Muscle of leg (tissue), 16 donors: ENCODE data around the gene SLC19A1. TPM values are rescaled to one million over a fixed set of nuclear protein-coding genes. Genes with fewer than 3 reads are reported as not detected.

ENCODE experiments used
- DNase-seq: peaks from one replicate; pipeline ENCODE4 v3.0.0; 2013
- H3K27ac ChIP-seq: one replicate; pipeline ENCODE4 v1.5.1; 2013; ENCODE audit warnings: mild to moderate bottlenecking, low read length, control low read depth
- H3K27me3 ChIP-seq: one replicate; pipeline ENCODE4 v1.6.1; 2013; ENCODE audit warnings: low read length; ENCODE audit not compliant: control insufficient read depth, insufficient read depth
- H3K36me3 ChIP-seq: one replicate; pipeline ENCODE4 v1.6.1; 2013; ENCODE audit warnings: low read length; ENCODE audit not compliant: control insufficient read depth, insufficient read depth
- H3K4me1 ChIP-seq: one replicate; pipeline ENCODE4 v1.6.1; 2013; ENCODE audit warnings: low read length; ENCODE audit not compliant: control insufficient read depth, insufficient read depth
- H3K4me3 ChIP-seq: one replicate; pipeline ENCODE4 v1.5.1; 2013; ENCODE audit warnings: low read length, control low read depth
- H3K9me3 ChIP-seq: replicated peaks from 2 replicates; pipeline ENCODE4 v1.6.1; 2013; ENCODE audit warnings: low read depth, low read length; ENCODE audit not compliant: control insufficient read depth
- WGBS: methylation state at CpG from one replicate; pipeline ENCODE4 v1.1.5; 2013; ENCODE audit warnings: missing lambda C conversion rate; ENCODE audit not compliant: insufficient coverage; 5-methylcytosine and 5-hydroxymethylcytosine counted together
- long read RNA-seq, 11 donors: transcript quantifications; one replicate each; lab custom pipeline, GENCODE V29; 2026
- polyA plus RNA-seq, 8 donors: library from polyadenylated mRNA; unstranded; fragments of 120-200 nt; gene quantifications; one replicate each; pipeline versions ENCODE4 v1.2.1 to v1.2.3, GENCODE V29; 2013; ENCODE audit warnings: inconsistent platforms in 1 of 8, low replicate concordance in 1 of 8; ENCODE audit not compliant: insufficient read length in 8 of 8, insufficient read depth in 1 of 8
- total RNA-seq: library from RNA; stranded (reverse); fragments of 120-200 nt; gene quantifications from one replicate; pipeline ENCODE4 v1.2.4, GENCODE V29; 2013

The SLC19A1 gene
- total RNA-seq (3.2 TPM), polyA plus RNA-seq (10 to 100 TPM in 7 of 8 donors, 1 to 10 TPM in 1; 7.0 to 22.8 (median 12.9) TPM)
- long read RNA-seq, donor 1, result 0 reads
- long read RNA-seq, donor 2, partial matches to known transcripts, result 0 of 1 reads
- long read RNA-seq, donor 2, other reads (novel, unspliced or antisense), result 0 of 1 reads
- long read RNA-seq, donor 3, result 0 reads
- long read RNA-seq, donor 4, result 0 reads
- long read RNA-seq, donor 5, transcript SLC19A1-201 (6 exons, 3,811 nt), result major isoform, 5 of 5 reads
- long read RNA-seq, donor 5, partial matches to known transcripts, result 0 of 5 reads
- long read RNA-seq, donor 5, other reads (novel, unspliced or antisense), result 0 of 5 reads
- long read RNA-seq, donor 6, partial matches to known transcripts, result 0 of 1 reads
- long read RNA-seq, donor 6, other reads (novel, unspliced or antisense), result 0 of 1 reads
- long read RNA-seq, donor 7, partial matches to known transcripts, result 50 of 50 reads
- long read RNA-seq, donor 7, other reads (novel, unspliced or antisense), result 0 of 50 reads
- long read RNA-seq, donor 8, result 0 reads
- long read RNA-seq, donor 9, result 0 reads
- long read RNA-seq, donor 10, partial matches to known transcripts, result 36 of 38 reads
- long read RNA-seq, donor 10, other reads (novel, unspliced or antisense), result 0 of 38 reads
- long read RNA-seq, donor 11, partial matches to known transcripts, result 90 of 90 reads
- long read RNA-seq, donor 11, other reads (novel, unspliced or antisense), result 0 of 90 reads

DNA sequence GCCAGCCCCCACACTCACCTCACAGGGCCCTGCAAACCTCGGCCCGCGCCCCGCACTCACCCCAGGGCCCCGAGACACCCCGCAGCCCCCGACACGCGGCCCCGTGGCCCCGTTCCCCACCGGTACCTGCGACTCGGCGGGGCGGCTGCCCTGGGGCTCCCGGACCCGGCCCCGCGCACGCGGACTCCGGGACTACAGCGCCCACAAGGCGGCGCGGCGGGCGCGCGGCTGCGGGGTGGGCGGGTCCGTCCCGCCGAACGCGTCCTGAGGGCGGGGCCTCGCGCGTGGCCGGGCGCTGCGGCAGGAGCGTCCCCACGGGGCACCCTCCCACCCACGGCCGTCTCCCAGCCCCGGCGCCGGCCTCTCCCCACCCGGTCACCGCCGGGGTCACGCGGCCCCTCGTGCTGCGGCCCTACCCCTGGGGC is at the start of gene SLC19A1:
Gene SLC19A1 (minus strand): TSS at position 199 of the 425 bp plus-strand sequence. CDS start 4,481 bp downstream, outside the sequence.
- Histone ChIP-seq H3K9me3 (no peaks in the 10 kb centered on the region), H3K4me3 (peak within 1 kb of the TSS; percentile 37), H3K36me3 (no peaks in the 10 kb centered on the region), H3K4me1 (peaks cover 29% of the 10 kb centered on the region), H3K27me3 (no peaks in the 10 kb centered on the region), H3K27ac (peak within 1 kb of the TSS; percentile 31)
- 0% methylated on average over 47 of the region's 59 CpGs for WGBS
- DNase-seq, result peak; percentile 82

DNA sequence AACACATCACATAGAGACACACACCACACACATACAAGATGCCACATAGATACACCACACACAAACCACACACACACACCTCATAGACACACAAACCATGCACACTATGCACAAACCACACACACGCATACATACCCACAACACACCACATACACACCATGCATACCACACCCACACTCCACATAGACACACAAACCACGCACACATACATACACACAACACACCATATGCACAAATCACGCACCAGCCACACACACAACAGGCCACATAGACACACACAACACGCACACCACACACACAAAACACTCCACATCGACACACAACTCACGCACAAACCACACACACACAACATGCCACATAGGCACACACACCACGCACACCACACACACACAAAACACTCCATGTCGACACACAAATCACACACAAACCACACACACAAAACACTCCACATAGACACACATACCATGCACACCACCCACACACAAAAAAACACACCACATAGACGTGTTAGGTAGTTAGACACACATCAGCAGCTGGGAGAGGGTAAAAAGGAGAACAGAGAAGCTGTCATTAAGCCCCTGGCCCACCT is 49.5 kb upstream of the SLC19A1 start:
- no peaks in the 10 kb centered on the region for H3K36me3 ChIP-seq
- DNase-seq, result no peak
- H3K27ac ChIP-seq, result no peak overlapping the region
- peaks cover 43% of the 10 kb centered on the region for H3K27me3 ChIP-seq
- H3K4me1 ChIP-seq, result peaks cover 3% of the 10 kb centered on the region
- WGBS, result 96% methylated on average over 7 of the region's 9 CpGs
- H3K4me3 ChIP-seq, result no peak overlapping the region
- H3K9me3 ChIP-seq, result peaks cover 15% of the 10 kb centered on the region

DNA sequence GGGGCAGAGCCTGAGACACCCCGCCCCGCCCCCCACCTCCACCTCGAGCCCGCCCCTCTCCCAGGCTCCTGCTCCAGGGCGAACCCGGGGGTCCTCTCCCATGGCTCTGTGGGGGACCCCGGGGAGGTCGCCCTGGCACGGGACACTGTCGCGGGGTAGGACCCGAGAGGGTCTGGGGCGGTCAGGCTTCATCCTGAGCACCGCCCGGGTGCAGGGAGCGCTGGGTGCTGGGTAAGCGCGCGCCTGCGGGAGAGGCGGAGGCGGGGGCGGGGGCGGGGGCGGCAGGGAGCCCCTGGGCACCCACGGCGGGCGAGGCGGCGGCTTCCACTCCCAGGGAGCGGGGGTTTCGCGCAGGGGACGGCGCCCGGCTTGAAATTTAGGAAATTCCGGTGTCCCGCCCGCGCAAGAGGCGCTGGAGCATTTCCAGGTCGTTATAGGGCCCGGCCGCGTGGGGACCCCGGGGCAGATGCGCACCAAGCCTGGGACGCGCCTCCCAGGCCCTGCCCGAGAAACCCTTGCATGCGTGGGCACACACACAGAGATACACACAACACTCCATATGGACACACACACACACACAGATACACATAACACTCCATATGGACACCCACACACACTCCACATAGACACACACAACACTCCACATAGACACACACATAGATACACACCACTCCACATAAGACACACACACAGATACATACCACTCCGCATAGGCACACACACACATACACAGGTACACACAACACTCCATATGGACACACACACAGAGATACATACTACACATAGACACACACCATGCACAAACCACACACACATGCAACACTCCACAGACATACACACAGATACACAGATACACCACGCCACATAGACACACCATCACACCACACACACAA is 48.7 kb upstream of the SLC19A1 start:
- peaks cover 44% of the 10 kb centered on the region for H3K27me3 ChIP-seq

DNA sequence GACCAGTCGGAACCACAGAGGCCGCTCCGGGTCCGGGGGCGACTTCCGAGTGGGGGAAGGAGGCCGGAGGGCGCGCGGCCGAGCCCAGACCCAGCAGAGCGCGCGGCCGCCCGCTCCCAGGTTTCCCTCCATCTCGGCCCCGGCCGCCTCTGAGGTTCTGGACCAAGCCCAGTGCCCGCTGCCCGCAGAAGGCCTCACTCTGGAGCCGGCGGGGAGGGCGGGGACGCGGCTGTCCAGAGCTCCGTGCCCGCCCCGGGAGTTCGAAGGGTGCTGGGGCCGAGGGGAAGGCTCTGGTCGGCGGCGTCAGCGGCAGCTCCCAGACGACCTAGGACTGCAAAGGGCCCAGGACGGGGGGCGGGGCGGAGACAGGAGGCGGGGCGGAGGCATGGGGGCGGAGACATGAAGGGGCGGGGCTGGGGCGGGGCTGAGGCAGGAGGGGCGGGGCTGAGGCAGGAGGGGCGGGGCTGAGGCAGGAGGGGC is 48.0 kb upstream of the SLC19A1 start:
- H3K27ac ChIP-seq, result no peak overlapping the region
- H3K27me3 ChIP-seq, result peaks cover 39% of the 10 kb centered on the region
- peak overlapping the region; percentile 32 for H3K4me3 ChIP-seq
- no peaks in the 10 kb centered on the region for H3K36me3 ChIP-seq
- 1% methylated on average over 30 of the region's 46 CpGs for WGBS
- peak; percentile 32 for DNase-seq
- peaks cover 23% of the 10 kb centered on the region for H3K9me3 ChIP-seq
- peaks cover 3% of the 10 kb centered on the region for H3K4me1 ChIP-seq

More for the DNA sequence above, 48.7 kb upstream of the SLC19A1 start:
- Histone ChIP-seq H3K4me3 (no peak overlapping the region), H3K9me3 (peaks cover 23% of the 10 kb centered on the region), H3K4me1 (peaks cover 3% of the 10 kb centered on the region), H3K36me3 (no peaks in the 10 kb centered on the region), H3K27ac (no peak overlapping the region)
- no peak for DNase-seq
- 12% methylated on average over 43 of the region's 53 CpGs for WGBS

DNA sequence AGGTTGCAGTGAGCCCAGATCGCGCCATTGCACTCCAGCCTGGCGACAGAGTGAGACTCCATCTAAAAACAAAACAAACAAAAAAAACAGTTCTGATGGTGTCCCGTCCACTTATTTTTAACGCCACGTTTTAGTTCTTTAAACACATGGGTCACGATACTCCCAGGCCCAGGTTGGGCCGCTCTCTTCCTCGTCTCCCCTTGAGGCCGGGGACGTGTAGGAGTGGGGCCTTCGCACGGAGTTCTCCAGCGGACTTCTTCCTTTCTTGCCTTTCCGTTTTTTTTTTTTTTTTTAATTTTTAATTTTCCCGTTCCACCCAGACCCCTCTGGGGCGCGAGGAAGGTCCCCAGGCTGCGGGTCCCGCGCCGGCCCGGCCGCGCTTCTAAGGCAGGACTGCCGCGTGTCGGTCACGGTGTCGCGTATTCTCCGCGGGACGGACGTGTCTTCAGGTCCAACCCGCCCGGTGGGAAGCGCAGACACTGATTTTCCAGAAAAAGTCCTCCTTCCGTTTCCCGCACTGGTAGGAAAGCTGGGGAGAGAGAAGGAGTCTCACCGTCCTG is 47.5 kb upstream of the SLC19A1 start:
- Histone ChIP-seq H3K4me1 (peaks cover 3% of the 10 kb centered on the region), H3K9me3 (peaks cover 23% of the 10 kb centered on the region), H3K4me3 (peak overlapping the region; percentile 32), H3K36me3 (no peaks in the 10 kb centered on the region), H3K27me3 (peaks cover 40% of the 10 kb centered on the region), H3K27ac (no peak overlapping the region)
- 29% methylated on average over 37 of the region's 41 CpGs for WGBS
- no peak for DNase-seq

DNA sequence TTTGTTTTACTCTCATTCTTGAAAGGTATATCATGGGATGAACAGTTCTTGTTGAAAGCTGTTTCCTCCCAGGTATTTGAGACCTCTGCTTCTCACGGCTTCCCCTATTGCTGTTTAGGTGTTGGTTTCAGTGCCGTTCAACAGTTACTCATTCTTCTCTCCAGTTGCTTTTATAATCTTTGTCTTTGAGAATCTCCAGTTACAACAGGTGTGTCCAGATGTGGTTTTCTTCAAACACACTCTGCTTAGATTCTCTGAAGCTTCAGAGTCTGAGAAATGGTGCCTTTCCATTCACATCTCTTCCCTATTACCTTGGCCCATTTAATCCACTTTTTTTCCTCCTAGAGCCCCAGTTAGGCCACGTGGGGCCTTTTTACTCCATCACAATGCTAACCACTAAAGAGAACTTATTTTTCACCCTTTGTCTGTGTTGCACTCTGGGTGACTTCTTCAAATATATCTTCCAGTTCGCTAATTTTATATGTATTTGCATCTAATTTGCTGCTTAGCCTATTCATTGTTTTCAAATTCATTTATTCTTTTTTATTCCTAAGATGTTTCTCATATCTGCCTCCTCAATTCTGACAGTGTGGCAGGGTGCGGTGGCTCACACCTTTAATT is 46.7 kb upstream of the SLC19A1 start:
- DNase-seq, result no peak
- WGBS, result no CpG with 5 or more reads among the region's 5 CpGs

DNA sequence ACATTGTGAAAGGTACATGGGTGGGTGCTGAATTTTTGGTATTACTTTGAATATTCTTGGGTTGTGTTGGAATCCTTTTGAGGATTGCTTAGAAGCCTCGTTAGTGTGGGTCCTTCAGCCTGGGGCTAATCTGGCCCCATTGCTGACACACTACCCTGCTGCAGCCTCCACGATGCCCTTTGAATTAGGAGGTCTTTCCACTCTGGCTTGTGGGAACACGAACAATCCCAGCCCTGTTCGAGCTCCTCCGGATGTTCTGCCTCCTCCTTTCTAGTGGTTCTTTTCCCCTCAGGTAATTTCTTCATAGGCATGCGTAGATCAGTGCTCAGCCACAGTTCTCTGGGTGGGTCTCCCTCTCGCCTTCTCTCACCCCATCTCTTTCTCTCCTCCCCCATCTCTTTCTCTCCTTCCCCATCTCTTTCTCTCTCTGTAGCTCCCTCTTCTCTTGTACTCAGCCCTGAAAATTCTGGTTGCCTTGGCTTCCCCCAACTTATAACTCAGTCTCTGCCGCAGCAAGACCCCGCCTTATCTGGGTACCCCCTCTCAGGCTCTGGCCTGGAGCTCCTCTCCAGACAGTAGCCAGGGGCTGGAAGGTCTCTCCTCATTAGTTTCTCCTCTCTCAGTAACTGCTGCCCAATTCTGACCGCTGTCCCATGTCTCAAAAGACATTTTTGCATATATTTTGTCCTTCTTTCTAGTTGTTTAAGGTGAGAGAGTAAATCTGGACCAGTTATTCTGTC is 46.0 kb upstream of the SLC19A1 start:
- peaks cover 41% of the 10 kb centered on the region for H3K27me3 ChIP-seq
- no peak for DNase-seq
- 91% methylated on average over 9 of the region's 10 CpGs for WGBS

More for the DNA sequence above, 46.7 kb upstream of the SLC19A1 start:
- H3K4me3 ChIP-seq, result no peak overlapping the region
- H3K27ac ChIP-seq, result no peak overlapping the region
- peaks cover 41% of the 10 kb centered on the region for H3K27me3 ChIP-seq
- H3K9me3 ChIP-seq, result peaks cover 23% of the 10 kb centered on the region
- H3K36me3 ChIP-seq, result no peaks in the 10 kb centered on the region
- peaks cover 3% of the 10 kb centered on the region for H3K4me1 ChIP-seq

DNA sequence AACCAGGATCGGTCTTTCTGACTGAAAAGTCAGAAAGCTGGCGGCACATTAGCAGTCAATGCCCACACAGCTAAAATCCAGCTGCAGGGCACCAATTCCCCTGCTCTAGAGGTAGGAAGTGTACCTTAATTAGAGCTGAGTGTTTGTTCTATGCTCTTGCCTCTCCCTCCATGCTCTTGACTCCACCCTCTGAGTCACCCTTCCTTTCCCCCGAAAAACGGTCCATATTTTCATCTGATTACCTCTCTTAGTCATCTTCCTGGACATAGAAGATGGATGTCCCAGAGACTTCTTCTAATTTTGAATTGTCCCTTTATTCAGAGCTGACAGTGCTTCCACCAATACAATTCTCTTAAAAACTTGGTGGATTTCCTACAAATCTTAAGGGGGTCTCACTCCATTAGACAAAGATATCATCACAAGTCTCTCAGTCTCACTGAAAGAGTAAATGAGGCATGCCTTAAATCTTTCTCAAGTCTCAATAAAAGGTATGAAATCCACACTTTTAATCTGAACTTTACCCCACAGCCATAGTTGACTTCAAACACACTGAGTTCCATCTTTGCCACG is 44.1 kb upstream of the SLC19A1 start:
- H3K4me3 ChIP-seq, result no peak overlapping the region
- no peak overlapping the region for H3K27ac ChIP-seq
- H3K9me3 ChIP-seq, result peaks cover 23% of the 10 kb centered on the region
- no peak for DNase-seq
- H3K36me3 ChIP-seq, result no peaks in the 10 kb centered on the region
- no CpG with 5 or more reads among the region's 5 CpGs for WGBS
- peaks cover 33% of the 10 kb centered on the region for H3K27me3 ChIP-seq
- H3K4me1 ChIP-seq, result peaks cover 3% of the 10 kb centered on the region

More for the DNA sequence above, 46.0 kb upstream of the SLC19A1 start:
- Histone ChIP-seq H3K27ac (no peak overlapping the region), H3K4me3 (no peak overlapping the region), H3K4me1 (peaks cover 3% of the 10 kb centered on the region), H3K36me3 (no peaks in the 10 kb centered on the region), H3K9me3 (peaks cover 23% of the 10 kb centered on the region)
